Measurements from ENCODE around the gene LIN9.
A peak's percentile ranks its signal among the peaks of the same experiment; 100 is the strongest.
"Not testable (repeated sequence)": the region's sequence is repeated elsewhere in the genome, so short reads cannot be mapped to it uniquely, and the experiment has no call there.

The LIN9 gene

GRCh38 chr1:226344441-226345259, 35.7 kb upstream of the LIN9 start:
- H3K27ac ChIP-seq (ENCODE audit: low read depth, low read length, severe bottlenecking) = no peak overlapping the region
- WGBS, 2 experiments (ENCODE audit: insufficient coverage in 2 of 2) = 94 to 96% methylated on average over 6 to 7 of the region's 8 CpGs
- H3K9me3 ChIP-seq (ENCODE audit: control insufficient read depth, low read length) = peaks cover 6% of the 10 kb centered on the region
- no peaks in the 10 kb centered on the region for H3K4me1 ChIP-seq (ENCODE audit: control insufficient read depth, insufficient read depth, low read length, poor library complexity, severe bottlenecking)
- H3K4me3 ChIP-seq (ENCODE audit: extremely low read depth, insufficient read depth, low read length, poor library complexity, severe bottlenecking) = no peak overlapping the region
- H3K36me3 ChIP-seq (ENCODE audit: control insufficient read depth, insufficient read depth, low read length) = no peaks in the 10 kb centered on the region

GRCh38 chr1:226342656-226343055, 33.7 kb upstream of the LIN9 start:
- Histone ChIP-seq H3K4me1 (ENCODE audit: control insufficient read depth, insufficient read depth, low read length, poor library complexity, severe bottlenecking) (no peaks in the 10 kb centered on the region), H3K4me3 (ENCODE audit: extremely low read depth, insufficient read depth, low read length, poor library complexity, severe bottlenecking) (no peak overlapping the region), H3K9me3 (ENCODE audit: control insufficient read depth, low read length) (peaks cover 6% of the 10 kb centered on the region), H3K36me3 (ENCODE audit: control insufficient read depth, insufficient read depth, low read length) (no peaks in the 10 kb centered on the region), H3K27ac (ENCODE audit: low read depth, low read length, severe bottlenecking) (no peak overlapping the region)
- WGBS, 2 experiments (ENCODE audit: insufficient coverage in 2 of 2) = 100% methylated on average over 1 of the region's 2 CpGs; no CpG with 5 or more reads in 1 of the 2 experiments

- H3K4me1 ChIP-seq (ENCODE audit: control insufficient read depth, insufficient read depth, low read length, poor library complexity, severe bottlenecking); H3K9me3 ChIP-seq (ENCODE audit: control insufficient read depth, low read length); H3K36me3 ChIP-seq (ENCODE audit: control insufficient read depth, insufficient read depth, low read length); H3K4me3 ChIP-seq (ENCODE audit: extremely low read depth, insufficient read depth, low read length, poor library complexity, severe bottlenecking); H3K27ac ChIP-seq (ENCODE audit: low read depth, low read length, severe bottlenecking): not testable (repeated sequence)
- 60 to 100% methylated on average over 1 to 2 of the region's 3 CpGs for WGBS, 2 experiments (ENCODE audit: insufficient coverage in 2 of 2)
These were observed 31.1 kb upstream of the LIN9 start for GRCh38 chr1:226340111-226340510.

- WGBS, 2 experiments (ENCODE audit: insufficient coverage in 2 of 2) = 79 to 85% methylated on average over 4 to 5 of the region's 8 CpGs
- Histone ChIP-seq H3K36me3 (ENCODE audit: control insufficient read depth, insufficient read depth, low read length) (no peaks in the 10 kb centered on the region), H3K4me1 (ENCODE audit: control insufficient read depth, insufficient read depth, low read length, poor library complexity, severe bottlenecking) (no peaks in the 10 kb centered on the region), H3K4me3 (ENCODE audit: extremely low read depth, insufficient read depth, low read length, poor library complexity, severe bottlenecking) (no peak overlapping the region), H3K9me3 (ENCODE audit: control insufficient read depth, low read length) (peaks cover 6% of the 10 kb centered on the region), H3K27ac (ENCODE audit: low read depth, low read length, severe bottlenecking) (no peak overlapping the region)
These were observed 28.4 kb upstream of the LIN9 start for GRCh38 chr1:226337276-226337875.

GRCh38 chr1:226335661-226336060, 26.7 kb upstream of the LIN9 start:
- no peaks in the 10 kb centered on the region for H3K4me1 ChIP-seq (ENCODE audit: control insufficient read depth, insufficient read depth, low read length, poor library complexity, severe bottlenecking)
- H3K4me3 ChIP-seq (ENCODE audit: extremely low read depth, insufficient read depth, low read length, poor library complexity, severe bottlenecking) = no peak overlapping the region
- peaks cover 6% of the 10 kb centered on the region for H3K9me3 ChIP-seq (ENCODE audit: control insufficient read depth, low read length)
- H3K36me3 ChIP-seq (ENCODE audit: control insufficient read depth, insufficient read depth, low read length) = no peaks in the 10 kb centered on the region
- WGBS, 2 experiments (ENCODE audit: insufficient coverage in 2 of 2) = 83% methylated on average over 1 of the region's 1 CpG; no CpG with 5 or more reads in 1 of the 2 experiments
- H3K27ac ChIP-seq (ENCODE audit: low read depth, low read length, severe bottlenecking) = no peak overlapping the region

GRCh38 chr1:226332947-226333346, 24.0 kb upstream of the LIN9 start:
- Histone ChIP-seq H3K4me1 (ENCODE audit: control insufficient read depth, insufficient read depth, low read length, poor library complexity, severe bottlenecking) (no peaks in the 10 kb centered on the region), H3K27ac (ENCODE audit: low read depth, low read length, severe bottlenecking) (no peak overlapping the region), H3K4me3 (ENCODE audit: extremely low read depth, insufficient read depth, low read length, poor library complexity, severe bottlenecking) (no peak overlapping the region), H3K36me3 (ENCODE audit: control insufficient read depth, insufficient read depth, low read length) (no peaks in the 10 kb centered on the region), H3K9me3 (ENCODE audit: control insufficient read depth, low read length) (no peaks in the 10 kb centered on the region)
- no CpG with 5 or more reads among the region's 2 CpGs for WGBS, 2 experiments (ENCODE audit: insufficient coverage in 2 of 2)

- H3K36me3 ChIP-seq (ENCODE audit: control insufficient read depth, insufficient read depth, low read length) = no peaks in the 10 kb centered on the region
- H3K4me3 ChIP-seq (ENCODE audit: extremely low read depth, insufficient read depth, low read length, poor library complexity, severe bottlenecking) = no peak overlapping the region
- peaks cover 4% of the 10 kb centered on the region for H3K4me1 ChIP-seq (ENCODE audit: control insufficient read depth, insufficient read depth, low read length, poor library complexity, severe bottlenecking)
- H3K27ac ChIP-seq (ENCODE audit: low read depth, low read length, severe bottlenecking) = no peak overlapping the region
- H3K9me3 ChIP-seq (ENCODE audit: control insufficient read depth, low read length) = no peaks in the 10 kb centered on the region
- 78 to 100% methylated on average over 2 to 3 of the region's 3 CpGs for WGBS, 2 experiments (ENCODE audit: insufficient coverage in 2 of 2)
These were observed 20.3 kb upstream of the LIN9 start for GRCh38 chr1:226329237-226329636.

- H3K9me3 ChIP-seq (ENCODE audit: control insufficient read depth, low read length) = no peaks in the 10 kb centered on the region
- peaks cover 4% of the 10 kb centered on the region for H3K4me1 ChIP-seq (ENCODE audit: control insufficient read depth, insufficient read depth, low read length, poor library complexity, severe bottlenecking)
- WGBS, 2 experiments (ENCODE audit: insufficient coverage in 2 of 2) = 88% methylated on average over 1 of the region's 2 CpGs; no CpG with 5 or more reads in 1 of the 2 experiments
- peak overlapping the region; percentile 87 for H3K27ac ChIP-seq (ENCODE audit: low read depth, low read length, severe bottlenecking)
- no peak overlapping the region for H3K4me3 ChIP-seq (ENCODE audit: extremely low read depth, insufficient read depth, low read length, poor library complexity, severe bottlenecking)
- H3K36me3 ChIP-seq (ENCODE audit: control insufficient read depth, insufficient read depth, low read length) = no peaks in the 10 kb centered on the region
These were observed 18.8 kb upstream of the LIN9 start for GRCh38 chr1:226327761-226328162.

- Histone ChIP-seq H3K4me1 (ENCODE audit: control insufficient read depth, insufficient read depth, low read length, poor library complexity, severe bottlenecking) (peaks cover 4% of the 10 kb centered on the region), H3K27ac (ENCODE audit: low read depth, low read length, severe bottlenecking) (no peak overlapping the region), H3K4me3 (ENCODE audit: extremely low read depth, insufficient read depth, low read length, poor library complexity, severe bottlenecking) (no peak overlapping the region), H3K36me3 (ENCODE audit: control insufficient read depth, insufficient read depth, low read length) (no peaks in the 10 kb centered on the region), H3K9me3 (ENCODE audit: control insufficient read depth, low read length) (no peaks in the 10 kb centered on the region)
- WGBS, 2 experiments (ENCODE audit: insufficient coverage in 2 of 2) = 80 to 89% methylated on average over 1 of the region's 1 CpG
These were observed 16.2 kb upstream of the LIN9 start for GRCh38 chr1:226325178-226325577.

GRCh38 chr1:226324479-226324878, 15.5 kb upstream of the LIN9 start:
- H3K36me3 ChIP-seq (ENCODE audit: control insufficient read depth, insufficient read depth, low read length) = no peaks in the 10 kb centered on the region
- no peaks in the 10 kb centered on the region for H3K9me3 ChIP-seq (ENCODE audit: control insufficient read depth, low read length)
- H3K27ac ChIP-seq (ENCODE audit: low read depth, low read length, severe bottlenecking) = no peak overlapping the region
- H3K4me3 ChIP-seq (ENCODE audit: extremely low read depth, insufficient read depth, low read length, poor library complexity, severe bottlenecking) = no peak overlapping the region
- peaks cover 4% of the 10 kb centered on the region for H3K4me1 ChIP-seq (ENCODE audit: control insufficient read depth, insufficient read depth, low read length, poor library complexity, severe bottlenecking)

GRCh38 chr1:226322986-226323385, 14.0 kb upstream of the LIN9 start:
- Histone ChIP-seq H3K4me3 (ENCODE audit: extremely low read depth, insufficient read depth, low read length, poor library complexity, severe bottlenecking) (no peak overlapping the region), H3K36me3 (ENCODE audit: control insufficient read depth, insufficient read depth, low read length) (no peaks in the 10 kb centered on the region), H3K9me3 (ENCODE audit: control insufficient read depth, low read length) (no peaks in the 10 kb centered on the region), H3K27ac (ENCODE audit: low read depth, low read length, severe bottlenecking) (no peak overlapping the region), H3K4me1 (ENCODE audit: control insufficient read depth, insufficient read depth, low read length, poor library complexity, severe bottlenecking) (peaks cover 4% of the 10 kb centered on the region)
- 100% methylated on average over 1 to 2 of the region's 3 CpGs for WGBS, 2 experiments (ENCODE audit: insufficient coverage in 2 of 2)

Measured in mesodermal cell (in vitro differentiated cells).